NCI-H2196 treated with DMSO at 0.1 percent for 48 hours (cell line): ENCODE results near the gene STK39.

Experiments
- DNase-seq: peaks from one replicate; lab custom pipeline; 2025; ENCODE audit not compliant: unreplicated experiment; lab: John Stamatoyannopoulos, UW

STK39 gene

DNA sequence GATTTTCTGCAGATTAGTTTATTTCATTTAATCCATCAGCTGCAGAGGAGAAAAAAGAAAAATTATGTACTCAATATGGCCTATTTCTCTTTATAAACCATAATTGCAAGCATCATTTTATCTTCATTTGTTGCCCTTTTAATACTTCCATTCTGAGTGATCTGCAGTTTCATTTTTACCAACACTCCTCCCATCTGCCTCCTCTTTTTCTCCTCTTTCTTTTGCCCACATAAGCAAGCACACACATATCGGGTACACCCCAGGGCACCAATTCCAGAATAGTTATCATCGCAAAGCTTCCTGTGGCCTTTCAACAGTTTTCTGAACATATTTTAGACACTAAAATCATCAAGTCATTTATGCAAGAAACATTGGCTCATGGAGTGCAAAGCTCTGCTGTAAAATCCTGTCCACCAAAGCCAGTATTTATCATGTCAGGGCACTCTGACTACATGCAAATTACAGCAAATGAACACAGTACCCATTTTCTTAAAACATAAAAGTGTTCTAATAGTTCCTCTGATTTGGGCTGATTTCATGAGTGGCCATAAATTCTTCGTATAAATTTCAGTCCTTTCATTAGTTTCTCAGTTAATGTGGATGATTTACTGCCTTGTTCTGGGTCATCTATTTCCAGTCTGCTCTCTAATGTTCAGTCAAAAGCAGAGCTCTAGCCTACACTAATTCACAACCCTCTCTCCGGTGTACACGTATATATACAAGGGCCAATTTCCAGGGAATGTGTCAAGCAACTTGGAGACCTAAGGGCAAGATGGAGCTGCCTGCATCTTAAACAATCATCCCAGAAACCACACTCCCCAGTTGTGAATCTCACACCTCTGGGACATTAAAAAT lies 281.3 kb downstream of the STK39 start:
- DNase-seq: no peak

DNA sequence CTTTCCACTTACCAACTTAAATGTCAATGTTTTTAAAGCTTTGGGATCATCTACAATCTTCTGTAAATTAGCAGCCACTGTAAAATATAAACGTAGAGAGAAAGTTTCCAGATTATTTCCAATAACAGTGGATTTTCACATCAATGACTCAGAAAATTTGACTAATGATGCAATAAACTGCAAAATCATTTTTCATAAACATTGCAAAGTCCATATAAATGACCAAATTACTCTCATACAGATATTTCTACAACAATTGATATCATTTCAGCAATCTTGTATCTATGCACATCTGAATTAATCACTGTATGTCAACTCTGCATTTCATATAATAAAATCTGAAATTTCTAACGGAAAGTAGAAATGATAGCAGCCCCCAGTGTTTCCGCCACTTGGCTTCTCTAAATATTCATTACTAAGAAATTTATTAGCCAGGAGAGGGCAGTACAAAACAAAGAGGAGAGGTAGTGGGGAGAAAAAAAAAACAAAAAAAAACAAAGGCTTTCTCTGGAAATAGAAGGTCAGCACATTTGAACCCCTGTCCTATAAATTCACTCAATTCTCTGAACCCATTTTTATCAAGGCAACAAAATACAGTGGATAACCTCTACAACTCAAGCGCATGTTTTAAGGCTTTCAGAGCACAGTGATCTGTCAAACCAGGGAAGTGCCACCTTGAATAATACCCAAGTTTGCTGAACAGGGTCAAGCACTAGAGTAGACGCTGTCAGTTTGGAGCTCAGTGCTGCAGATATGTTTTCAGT lies 282.6 kb downstream of the STK39 start:
- DNase-seq: no peak

DNA sequence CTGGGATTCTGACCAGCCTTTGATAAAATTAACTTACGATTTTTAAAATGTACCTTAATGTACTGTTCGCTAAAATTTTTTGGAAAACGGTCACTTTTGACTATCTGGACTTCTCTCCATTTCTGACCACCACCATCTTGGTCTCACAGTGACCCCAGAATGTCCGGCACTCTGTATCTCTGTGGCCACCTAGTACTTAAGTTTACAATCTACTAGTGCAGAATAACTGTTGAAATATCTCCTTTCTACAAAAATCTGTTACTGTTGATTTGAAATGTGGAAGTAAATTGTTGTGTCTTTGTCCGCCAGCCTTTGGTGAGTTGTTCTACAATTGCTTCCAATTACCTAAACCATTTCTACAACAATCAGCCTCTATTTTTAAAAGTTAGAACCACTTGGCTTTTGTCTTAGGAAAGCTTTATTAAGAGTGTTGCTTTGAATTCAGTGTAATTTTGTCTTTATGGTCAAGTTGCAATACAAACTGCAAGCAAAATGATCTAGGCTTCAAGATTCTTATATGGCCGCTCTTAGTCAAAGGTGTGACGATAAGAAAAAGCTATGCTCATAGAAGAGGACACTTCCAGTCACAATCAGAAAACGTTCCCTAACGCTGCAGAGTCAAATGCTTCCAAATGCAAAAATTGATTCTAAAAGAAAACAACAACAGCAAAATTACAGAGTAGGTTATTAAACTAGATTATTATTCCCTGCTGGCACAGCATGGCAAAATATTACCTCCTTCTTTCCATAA lies 283.3 kb downstream of the STK39 start:
- no peak for DNase-seq

DNA sequence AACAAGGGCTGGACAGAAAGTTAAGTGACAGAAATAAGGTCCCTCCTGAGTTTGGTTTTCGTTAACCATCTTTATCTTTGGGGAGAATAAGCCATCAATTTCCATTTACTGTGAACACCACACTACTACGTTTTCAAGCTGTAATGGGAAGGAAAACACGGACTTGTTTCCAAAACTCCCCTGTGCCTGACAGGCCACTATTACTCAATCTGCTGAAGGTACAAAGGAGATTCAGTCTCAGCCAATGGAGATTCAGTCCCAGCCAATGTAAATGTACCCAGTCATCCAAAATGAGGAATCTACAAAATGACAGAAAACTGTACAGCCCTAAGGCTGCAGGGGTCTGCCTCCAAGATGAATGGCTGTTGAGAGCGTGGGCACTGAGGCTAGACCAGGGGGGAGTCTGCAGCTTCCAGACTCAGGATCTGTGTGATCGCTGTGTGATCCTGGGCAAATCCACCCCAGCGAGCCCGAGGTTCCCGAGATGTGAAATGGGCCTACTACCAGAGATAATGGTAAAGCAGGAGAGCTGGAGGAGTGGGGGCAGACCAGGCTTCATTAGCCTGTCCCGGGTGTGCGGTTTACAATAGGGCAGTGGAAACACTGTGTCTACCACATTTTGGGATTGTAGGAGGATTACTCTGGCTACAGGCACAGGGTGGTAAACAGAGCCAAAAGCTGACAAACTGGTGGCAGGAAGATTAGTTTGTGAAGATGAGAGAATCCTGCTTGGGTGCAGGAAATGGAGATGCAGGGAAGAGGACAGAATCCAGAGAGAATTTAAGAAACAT lies 284.8 kb downstream of the STK39 start:
- DNase-seq: no peak

DNA sequence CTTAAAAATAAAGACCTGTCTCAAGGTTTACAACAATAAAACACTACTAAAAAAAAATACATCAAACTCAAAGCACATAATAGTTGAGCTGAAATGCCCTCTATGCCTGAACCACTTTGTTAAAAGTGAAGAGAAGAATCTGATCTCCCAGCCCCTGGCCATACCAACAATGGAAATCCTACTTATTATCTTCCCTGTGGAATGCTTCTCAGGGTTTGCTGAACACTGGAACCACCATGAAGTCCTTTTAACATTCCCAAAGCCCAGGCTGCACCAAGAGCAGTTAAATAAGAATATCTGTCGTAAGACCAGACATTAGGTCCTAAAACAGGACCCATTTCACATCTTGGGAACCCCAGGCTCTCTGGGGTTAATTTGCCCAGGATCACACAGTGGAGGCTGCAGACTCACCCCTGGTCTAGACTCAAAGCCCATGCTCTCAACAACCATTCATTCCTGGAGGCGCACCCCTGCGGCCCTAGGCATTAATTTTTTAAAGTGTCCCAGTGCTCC lies 285.8 kb downstream of the STK39 start:
- no peak for DNase-seq

DNA sequence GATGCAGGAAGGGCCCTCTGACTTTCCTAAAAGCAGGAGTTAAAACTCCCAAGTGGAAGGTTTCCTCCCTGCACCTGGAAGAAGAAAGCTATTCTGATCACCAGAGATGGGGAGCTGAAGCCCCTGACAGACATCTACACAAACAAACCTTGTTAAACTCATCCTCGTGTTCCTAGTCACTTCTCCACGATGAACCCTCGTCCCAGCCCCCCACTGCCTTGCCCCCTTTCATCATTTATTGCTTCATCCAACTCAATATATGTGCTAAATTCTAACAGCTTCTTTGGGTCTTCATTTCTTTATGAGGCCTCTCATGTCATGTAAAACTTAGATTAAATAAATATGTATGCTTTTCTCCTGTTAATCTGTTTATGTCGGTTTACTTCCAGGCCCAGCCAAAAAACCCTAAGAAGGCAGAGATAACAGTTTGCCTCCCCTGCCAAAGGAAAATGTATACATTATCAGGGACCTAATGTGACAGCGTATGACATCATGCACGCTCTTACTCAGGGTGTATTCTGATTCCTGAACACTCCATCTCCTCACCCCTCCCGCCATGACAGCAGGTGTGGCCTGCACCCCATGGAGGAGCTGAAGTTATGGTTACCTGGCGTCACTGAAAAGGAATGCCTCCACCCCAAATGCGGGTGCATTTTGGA lies 287.2 kb downstream of the STK39 start:
- DNase-seq: no peak

DNA sequence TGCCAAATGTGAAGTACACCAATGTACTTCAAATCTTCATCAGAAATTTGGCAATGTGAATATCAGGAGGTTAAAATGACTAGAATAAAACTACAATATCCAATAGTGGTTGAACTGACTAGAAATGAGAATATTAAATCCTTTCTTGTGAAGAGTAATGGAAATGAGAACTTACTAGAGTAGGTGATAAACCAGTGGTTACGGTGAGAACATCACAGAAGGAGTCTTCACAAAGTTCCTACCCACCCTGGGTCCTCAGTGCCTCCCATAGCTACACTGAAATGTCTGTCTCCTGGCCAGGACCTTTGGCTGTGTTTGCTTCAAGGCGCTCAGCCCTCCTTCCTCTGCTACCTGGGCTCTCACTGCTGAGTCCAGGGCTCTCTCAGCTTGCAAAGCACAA lies 289.7 kb downstream of the STK39 start:
- no peak for DNase-seq

DNA sequence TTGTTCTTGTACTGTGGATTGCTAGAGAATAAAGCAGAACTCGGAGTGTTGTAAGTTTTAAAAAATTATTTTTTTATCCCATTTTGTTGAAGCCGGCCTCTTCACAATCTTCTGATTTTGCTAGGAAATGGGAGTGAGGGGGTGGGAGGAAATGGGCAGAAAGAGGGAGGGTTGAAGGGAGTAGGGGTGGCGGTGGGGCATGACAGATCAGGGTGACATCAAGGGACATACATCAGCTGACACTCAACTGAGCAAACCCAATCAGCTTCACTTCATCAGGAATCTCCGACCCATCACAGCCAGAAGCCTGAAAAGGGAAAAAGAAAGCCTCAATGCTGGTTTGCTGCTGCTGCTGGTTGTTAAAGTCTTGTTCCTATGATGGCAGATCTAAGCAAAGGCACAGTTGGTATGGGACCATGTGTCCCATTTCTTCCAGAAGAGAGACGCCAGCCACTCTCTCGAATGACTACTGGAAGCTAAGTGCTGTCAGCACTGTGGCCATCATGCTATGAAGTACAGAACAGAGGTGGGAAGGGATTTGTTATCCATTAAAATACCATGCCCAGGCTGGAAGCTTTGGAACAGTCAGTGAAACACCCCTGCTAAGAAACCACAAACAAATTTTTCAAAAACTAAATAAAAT lies 292.0 kb downstream of the STK39 start:
- no peak for DNase-seq

DNA sequence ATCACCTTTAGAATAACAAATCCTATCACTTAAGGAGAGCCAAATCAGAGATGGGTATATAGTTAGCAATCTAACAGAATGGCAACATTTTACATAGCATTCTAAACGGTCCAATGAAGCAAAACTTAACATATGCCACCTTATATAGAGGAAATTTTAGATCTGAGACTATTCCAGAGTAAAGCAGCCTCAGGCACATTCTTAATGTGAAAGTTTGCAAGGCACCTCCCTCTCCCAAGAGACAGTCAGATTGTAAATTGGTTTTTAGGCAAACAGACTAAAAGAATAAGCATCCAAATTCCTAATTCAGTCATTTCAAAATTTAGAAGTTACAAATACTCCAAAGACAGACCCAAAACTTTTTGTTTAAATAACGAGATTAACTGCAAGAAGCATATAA lies 292.9 kb downstream of the STK39 start:
- DNase-seq: no peak

DNA sequence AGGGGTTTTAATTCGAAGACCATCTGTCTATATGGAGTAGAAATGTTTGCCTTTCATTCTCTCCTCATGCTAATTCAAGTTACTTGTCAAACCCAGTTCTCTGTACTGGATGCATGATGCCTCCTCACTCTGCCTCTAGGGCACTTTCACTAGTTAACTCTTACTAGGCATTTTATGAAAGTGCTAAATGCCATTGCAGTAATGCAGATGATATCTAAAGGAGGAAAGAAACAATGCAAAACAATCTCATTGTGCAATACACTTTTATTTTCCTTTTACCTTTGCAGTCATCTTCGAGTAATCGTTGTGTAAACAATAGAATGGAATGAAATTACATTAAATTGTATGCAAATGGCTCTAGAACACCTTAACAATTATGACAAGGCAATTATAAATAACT lies 293.6 kb downstream of the STK39 start:
- no peak for DNase-seq

DNA sequence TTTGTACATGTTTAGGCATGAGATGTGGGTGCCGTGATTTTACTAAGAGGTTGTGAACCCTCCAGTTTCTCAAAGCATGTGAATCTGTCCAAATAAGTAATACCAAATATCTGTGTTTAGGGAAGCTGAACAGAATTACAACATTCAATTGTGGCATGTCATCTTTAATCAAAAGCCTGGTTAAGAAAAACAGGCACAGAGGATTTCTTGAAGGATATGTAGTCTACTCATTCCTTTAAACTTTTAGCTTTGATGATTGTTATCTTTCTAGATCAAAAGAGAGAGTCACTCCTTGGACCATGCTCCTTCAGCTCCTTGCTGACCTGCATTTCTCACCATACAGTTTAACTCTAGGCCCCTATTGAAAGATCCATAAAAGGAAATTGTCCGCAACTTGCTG lies 296.8 kb downstream of the STK39 start:
- DNase-seq: no peak

DNA sequence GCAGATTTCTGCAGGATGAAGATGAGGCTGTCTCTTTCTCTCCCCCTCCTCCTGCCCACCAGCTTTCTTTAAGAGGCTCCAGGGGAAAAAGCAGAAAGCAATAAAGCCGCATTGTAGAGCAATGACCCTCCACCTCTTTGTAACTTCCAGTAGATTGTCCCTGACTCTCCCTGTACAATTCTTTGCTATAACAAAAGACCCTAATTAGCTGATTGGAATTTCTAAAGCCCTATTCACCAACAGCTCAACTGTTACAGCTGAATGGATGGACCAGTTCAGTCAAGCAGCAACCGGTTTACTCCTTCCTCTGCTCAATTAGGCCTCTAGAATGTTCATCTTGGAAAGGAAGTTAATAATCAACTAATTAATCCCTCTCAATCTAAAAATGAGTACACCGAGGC lies 301.0 kb downstream of the STK39 start:
- no peak for DNase-seq

DNA sequence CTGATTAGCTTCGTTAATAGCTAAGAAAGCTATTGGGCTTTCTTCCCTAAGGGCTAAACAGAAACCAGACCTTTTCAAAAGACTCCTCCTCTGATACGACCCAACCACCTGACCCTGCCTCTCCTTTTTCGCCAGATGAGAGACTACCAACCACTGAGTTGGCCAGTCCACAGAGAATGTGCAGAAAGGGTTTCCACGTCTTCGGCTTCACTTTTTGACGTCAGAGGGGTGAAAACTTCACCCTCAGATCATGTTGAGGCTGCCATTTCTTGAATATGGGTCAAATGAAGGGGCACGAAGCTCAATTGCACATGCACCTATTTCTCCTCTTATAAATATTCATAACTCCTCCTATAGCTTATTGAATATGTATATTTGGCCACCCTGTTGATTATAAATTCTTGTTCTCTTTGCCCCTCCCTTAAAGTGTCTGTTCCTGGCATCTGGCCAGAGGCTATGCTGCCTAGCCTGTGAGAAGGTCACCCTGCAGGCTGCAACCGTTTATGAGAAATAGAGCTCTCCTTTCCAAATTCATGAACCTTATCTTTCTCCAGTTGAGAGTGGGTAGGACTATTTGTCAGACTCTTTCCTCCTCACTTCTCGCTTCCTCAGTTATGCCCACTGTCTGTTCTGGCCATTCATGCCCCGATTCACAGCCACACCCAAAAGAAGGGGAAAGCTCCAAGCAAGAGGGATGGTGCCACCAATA lies 301.6 kb downstream of the STK39 start:
- no peak for DNase-seq

DNA sequence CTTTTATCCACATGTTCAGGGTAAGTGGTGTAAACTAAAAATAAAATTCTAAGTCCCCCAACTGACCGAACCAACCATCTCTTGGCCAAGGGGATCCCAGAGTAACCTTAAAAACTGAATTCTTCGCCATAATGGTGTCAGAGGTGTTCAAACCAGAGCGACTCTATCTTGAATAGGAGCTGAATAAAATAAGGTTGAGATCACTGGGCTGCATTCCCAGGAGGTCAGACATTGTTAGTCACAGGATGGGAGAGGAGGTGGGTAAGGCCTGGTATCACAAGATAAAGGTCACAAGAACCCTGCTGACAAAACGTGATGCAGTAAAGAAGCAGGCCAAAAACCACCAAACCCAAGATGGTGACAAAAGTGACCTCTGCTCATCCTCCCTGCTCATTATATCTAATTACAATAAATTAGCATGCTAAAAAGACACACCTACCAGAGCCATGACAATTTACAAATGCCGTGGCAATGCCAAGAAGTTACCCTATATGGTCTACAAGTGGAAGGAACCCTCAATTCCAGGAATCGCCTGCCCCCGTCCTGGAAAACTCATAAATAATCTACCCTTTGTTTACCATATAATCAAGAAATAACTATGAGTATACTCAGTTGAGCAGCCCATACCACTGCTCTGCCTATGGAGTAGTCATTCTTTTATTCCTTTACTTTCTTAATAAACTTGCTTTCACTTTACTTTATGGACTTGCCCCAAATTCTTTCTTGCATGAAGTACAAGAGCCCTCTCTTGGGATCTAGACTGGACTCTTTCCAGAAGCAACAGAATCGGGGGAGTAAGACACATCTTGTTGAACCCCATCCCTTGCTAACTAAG lies 302.4 kb downstream of the STK39 start:
- DNase-seq: no peak

DNA sequence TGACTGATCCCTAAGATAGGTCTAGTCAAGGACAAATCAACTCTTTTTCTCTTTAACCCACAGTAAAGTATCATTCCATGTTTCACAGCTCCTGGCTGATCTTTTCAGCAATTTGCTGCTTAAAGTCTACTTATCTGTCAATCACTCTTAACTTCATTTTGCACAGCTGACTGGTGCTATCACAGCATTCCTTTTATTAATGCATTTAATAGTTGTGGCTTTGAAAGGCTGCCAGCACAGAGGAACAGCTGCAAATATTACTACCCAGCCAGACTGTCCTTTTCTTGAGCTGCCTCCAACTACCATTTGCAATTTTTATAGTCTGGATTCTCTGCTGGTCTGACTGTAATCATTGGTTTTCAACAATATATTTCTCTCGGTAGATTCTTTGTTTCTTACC lies 303.5 kb downstream of the STK39 start:
- DNase-seq: no peak

DNA sequence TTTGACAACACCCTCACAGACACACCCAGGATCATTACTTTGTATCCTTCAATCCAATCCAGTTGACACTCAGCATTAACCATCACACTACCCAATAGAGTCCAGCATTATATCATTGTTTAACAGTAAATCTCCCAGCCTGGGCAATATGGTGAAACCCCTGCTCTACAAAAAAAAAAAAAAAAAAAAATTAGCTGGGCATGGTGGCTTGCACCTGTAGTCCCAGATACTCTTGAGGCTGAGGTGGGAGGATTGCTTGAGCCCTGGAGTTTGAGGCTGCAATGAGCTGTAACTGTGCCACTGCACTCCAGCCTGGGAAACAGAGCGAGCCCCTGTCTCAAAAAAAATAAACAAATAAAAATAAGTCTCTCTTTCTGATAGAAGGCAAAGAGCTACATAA lies 304.0 kb downstream of the STK39 start:
- DNase-seq: no peak

DNA sequence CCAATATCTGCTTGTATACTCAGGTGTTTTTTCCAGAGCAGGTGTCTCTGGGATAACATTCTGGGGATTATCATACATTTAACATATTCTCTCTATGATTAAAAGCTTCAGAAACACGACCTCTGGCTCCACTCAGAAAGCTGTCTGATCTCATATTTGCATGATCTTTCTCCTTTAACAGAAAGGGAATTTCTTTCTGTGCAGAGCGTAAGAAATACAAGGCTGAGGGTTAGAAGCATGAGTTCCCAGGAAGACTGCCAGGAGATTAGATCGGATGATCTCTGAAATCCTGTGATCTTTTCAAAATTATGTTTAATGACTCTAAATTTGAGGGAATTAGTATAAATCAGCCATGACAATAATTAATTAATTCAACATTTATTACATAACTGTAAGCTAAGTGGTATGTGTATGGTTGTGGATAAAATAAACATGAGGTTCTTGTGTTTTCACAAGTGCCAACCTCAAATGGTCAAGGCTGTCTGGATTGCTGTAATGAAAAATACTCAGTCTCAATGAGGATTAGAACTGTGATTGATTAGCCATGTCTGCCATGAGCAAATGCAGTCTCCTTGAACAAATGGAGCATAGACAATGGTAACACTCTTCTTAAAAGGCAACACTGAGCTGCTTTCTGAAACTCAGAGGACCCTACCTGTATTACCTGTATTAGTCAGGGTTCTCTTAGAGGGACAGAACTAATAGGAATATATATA lies 304.9 kb downstream of the STK39 start:
- no peak for DNase-seq

DNA sequence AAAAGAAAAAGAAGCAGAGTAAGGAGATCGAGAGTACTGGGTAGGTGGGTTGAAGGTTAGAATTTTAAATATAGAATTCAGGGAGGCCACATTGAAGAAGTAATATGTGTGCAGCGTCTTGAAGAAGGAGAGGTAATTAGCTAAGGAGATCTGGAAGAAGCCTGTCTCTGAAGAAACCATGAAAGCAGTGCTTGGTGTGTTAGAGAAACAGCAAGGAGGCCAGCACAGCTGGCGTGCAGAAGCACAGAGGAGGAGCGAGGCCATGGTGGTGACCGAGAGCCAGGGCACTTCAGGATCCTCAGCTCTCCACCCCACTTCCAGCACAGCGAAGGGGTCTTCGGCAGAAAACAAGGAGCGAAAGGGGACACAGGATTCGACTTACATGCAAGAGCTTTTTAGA lies 305.8 kb downstream of the STK39 start:
- no peak for DNase-seq
